CD4-positive, alpha-beta T cell treated with Interferon alpha-2 for 1 hour (primary cell): ENCODE measurements around the gene REST.
"Not testable (repeated sequence)": the region's sequence is repeated elsewhere in the genome, so short reads cannot be mapped to it uniquely, and the experiment has no call there.

ENCODE experiments used
- DNase-seq, 2 donors: peaks; one replicate each; pipeline ENCODE4 v3.0.0-alpha.2; 2020 to 2022

The REST gene

DNA sequence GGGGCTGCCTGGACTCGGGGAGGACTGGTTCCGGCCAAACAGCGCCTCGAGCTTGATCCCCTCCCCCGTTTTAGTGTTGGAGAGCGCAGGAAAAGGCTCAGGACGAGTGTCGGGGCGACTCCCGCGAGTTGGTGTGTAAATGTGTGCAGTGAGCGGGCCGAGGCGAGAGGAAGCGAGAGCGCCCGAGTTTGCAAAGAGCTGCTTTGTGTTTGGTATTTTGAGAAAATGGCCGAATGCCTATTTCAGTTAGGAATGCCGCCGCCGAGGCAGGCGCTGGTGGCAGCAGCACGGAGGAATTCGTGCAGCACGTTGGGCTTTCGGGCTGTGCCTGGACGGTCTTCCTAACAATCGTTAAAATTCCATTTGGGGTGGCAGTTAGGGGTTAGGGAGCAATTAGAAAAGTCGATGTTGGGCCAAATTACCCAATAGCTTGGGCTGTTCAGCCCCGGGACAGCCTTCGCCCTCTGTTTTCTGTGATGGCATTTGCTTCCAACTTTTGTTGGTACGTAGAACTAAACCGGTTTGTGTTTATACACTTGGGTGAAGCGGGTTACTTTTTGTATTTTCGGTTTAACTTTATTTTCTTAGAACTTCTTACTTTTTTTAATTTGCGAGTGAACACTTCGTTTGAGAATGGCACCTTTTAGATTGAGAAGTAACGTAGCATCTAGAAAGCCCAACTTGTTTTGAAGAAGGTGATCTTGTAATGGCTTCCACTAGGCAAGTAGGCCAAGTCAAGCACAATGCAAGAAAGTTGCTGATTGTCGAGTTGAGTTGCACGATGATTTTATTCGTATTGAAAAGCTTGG, 1.6 kb downstream of the REST start:
- peak; percentile 42 to 54 for DNase-seq

DNA sequence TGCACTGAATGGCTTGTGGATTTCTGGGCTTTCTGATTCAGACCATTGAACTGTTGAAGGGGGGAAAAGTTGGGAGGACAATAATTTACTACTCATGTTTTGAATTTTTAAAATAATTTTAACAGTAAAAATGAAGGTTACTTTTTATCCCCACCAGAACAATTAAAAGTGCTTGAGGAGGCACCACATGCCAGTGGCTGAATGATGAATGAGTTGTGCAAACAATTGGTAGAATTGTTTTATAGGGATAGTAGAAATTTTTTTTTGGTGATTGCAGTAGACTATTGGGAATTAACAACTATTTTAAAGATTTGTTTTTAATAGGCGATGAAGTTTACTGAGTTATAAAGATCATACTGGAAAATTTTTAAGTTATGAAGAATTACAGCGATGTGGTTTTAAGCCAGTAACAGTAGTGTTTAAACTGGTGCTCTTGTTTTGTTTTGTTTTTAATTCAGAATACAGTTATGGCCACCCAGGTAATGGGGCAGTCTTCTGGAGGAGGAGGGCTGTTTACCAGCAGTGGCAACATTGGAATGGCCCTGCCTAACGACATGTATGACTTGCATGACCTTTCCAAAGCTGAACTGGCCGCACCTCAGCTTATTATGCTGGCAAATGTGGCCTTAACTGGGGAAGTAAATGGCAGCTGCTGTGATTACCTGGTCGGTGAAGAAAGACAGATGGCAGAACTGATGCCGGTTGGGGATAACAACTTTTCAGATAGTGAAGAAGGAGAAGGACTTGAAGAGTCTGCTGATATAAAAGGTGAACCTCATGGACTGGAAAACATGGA, 2.7 kb downstream of the REST start:
- DNase-seq, result no peak

DNA sequence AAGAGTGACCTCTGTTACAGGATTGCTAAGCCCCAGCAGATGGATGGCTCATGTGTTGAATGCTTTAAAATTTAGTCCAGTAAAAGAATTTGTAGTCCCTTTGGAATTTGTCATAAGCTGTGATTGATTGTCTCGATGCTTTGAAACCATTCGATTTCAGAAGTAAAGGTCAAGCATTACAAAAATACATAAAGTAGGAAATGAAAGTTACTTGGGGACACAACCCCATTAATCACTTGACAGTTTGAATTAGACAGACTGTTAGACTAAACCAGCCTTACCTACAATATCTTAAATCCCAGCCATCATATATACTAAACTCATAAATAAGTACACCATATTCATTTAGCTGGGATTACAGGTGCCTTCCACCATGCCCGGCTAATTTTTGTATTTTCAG, 6.6 kb downstream of the REST start:
- DNase-seq, result no peak

DNA sequence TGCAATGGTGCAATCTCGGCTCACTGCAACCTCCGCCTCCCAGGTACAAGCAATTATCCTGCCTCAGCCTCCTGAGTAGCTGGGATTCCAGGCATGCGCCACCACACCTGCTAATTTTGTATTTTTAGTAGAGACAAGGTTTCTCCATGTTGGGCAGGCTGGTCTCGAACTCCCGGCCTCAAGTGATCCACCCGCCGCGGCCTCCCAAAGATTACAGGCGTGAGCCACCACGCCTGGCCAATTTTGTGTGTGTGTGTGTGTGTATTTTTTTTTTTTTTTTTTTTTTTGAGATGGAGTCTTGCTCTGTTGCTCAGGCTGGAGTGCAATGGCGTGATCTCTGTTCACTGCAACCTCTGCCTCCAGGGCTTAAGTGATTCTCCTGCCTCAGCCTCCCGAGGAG, 7.3 kb downstream of the REST start:
- DNase-seq, result not testable (repeated sequence)

DNA sequence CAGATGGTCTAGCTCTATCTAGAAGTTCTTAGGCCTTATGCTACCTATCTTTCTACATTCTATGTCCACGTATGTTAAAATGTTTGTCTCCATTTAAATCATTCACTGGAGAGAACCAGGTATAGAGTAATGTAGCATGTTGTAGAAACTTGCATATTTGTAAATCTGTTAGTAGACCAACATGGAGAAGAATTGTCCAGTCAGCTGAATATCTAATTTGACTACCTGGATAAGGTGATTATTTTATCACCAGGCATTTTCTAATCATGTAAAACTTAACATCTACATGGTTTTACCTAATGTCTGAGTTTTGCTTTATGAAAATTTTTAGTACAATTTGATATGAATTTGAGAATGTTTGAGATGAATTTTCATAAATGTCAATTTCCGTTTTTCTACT, 19.5 kb downstream of the REST start:
- DNase-seq, result no peak

DNA sequence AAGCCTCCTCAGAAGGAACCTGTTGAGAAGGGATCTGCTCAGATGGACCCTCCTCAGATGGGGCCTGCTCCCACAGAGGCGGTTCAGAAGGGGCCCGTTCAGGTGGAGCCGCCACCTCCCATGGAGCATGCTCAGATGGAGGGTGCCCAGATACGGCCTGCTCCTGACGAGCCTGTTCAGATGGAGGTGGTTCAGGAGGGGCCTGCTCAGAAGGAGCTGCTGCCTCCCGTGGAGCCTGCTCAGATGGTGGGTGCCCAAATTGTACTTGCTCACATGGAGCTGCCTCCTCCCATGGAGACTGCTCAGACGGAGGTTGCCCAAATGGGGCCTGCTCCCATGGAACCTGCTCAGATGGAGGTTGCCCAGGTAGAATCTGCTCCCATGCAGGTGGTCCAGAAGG, 22.9 kb downstream of the REST start:
- DNase-seq, result no peak

DNA sequence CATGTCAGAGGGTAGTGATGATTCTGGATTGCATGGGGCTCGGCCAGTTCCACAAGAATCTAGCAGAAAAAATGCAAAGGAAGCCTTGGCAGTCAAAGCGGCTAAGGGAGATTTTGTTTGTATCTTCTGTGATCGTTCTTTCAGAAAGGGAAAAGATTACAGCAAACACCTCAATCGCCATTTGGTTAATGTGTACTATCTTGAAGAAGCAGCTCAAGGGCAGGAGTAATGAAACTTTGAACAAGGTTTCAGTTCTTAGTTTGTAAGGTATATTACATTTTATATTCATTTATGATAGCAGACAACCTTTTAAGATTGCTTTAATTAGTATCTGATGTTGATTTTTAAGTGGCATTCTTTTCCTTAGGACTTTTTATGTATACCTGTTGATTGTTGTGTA, 24.2 kb downstream of the REST start:
- DNase-seq, result no peak

DNA sequence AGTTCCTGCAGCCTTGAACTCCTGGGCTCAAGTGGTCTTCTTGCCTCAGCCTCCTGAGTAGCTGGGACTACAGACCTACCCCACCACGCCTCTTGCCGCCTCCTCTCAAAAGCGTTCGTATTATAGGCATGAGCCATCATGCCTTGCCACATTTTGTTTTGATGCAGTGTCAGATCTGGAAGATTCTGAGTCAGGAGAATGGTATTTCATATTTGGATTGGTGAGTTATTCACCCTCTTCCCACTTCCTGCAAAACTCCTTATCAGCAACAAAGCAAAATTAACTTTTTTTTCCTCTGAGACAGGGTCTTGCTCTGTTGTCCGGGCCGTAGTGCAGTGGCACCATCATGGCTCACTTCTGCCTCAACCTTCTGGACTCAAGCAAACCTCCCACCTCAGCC, 29.6 kb downstream of the REST start:
- no peak for DNase-seq

DNA sequence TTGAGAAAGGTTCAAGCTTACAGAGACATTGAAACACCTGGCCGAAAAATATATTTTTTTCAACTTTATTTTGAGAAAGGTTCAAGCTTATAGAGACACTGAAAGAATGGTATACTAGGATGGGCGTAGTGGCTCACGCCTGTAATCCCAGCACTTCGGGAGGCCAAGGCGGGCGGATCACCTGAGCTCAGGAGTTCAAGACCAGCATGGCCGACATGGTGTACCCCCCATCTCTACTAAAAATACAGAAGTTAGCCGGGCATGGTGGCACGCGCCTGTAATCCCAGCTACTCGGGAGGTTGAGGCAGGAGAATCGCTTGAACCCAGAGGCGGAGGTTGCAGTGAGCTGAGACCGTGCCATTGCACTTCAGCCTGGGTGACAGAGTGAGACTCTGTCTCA, 32.1 kb downstream of the REST start:
- not testable (repeated sequence) for DNase-seq

DNA sequence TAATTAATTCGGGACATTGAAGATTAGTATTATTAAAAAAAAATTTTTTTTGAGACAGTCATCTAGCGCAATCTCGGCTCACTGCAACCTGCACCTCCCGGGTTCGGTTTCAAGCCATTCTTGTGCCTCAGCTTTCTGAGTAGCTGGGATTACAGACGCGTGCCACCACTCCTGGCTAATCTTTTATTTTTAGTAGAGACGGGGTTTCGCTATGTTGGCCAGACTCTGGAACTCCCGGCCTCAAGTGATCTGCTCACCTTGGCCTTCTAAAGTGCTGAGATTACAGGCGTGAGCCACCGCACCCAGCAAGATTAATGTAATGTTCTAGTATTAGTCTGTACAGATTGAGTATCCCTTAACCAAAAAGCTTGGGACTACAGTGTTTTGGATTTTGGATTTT, 32.7 kb downstream of the REST start:
- DNase-seq, result no peak

DNA sequence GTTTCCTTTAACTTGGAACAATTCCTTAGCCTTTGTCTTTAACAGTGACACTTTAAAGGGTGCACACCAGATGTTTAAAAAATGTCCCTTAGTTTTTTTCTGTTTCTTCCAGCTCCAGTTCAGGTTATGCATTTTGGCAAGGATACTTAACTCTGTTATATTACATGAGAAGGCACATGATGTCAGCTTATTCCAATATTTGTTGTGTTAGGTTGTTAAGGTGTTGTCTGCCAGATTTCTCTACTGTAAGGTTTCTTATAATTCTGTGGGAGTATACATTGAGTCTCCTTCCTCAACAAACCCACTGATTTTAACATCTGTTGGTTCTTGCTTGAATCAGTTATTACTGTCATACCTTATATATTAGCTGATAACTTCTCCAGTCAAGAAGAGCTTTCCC, 33.3 kb downstream of the REST start:
- DNase-seq, result no peak

DNA sequence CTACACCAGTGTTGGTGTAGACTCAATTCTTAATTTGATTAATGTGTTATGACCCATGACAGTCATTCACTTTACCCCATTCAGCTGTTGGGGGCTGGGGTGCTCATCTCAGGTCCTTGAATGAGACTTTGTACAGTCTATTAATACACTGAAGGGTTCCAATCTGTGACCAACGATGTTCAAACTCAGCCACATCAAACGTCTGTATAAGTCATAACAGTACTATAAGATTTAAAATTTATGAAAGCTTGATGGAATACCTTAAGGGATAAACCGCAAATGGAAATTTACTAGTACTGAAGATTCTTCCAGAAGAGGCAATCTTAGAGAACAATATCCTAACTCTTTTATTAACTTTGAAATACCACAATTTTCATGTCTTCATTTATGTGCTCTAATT, 33.7 kb downstream of the REST start:
- DNase-seq, result no peak

DNA sequence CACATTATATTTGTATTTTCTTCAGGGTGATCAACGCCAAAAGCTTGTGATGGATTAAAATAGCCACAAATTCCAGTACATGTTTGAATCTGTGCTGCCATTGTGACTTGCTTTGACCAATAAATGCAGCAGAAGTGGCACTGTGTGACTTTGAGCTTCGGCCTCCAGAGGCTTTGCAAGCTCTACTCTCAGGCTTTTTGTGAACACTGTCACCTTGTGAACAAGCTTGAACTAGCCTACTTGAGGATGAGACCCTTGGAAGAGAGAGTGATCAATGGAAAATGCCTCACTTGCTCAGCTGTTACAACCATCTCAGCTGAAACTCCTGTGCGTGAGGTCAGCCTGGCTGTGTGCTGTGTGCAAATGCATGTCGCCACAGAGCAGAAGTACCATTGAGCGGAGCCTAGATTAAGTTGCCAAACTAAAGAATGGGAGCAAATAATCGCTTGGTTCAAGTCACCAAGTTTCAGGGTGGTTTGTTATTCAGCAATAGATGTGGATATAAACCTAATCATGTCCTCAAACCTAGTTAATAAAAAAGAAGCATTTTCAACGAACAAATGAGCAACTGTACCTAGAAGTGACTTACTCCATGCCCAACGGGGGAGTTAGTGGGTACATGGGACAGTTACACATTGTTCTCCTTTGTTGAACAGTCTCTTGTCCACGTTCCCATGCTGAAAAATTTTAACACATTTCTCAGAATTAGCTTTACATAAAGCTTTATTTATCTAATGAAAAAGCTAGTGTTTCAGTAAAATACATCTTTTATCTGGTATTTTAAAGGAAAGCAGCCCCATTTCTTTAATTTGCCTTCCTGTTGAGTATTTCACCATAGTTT, 46.2 kb downstream of the REST start:
- DNase-seq, result no peak

DNA sequence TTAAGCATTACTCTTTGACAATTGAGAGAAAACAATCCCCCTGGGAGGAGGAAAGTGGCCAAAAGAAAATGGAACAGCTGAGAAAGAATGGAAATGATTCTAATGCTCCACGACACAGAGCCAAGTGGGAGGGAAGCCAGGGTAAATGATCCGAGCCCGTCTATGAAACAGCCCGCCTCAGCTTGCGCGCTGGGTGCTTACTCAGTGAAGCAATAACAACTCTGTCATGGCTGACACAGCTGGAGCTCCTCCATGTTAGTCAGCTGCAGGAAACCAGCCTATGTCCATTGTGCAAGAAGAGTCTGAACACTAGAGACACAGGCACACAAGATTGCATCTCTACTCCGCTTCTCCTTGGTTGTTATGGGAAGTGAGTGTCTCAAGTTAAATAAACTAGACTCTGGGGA, 50.4 kb downstream of the REST start:
- DNase-seq, result peak in 1 of 2 donors; percentile 45

DNA sequence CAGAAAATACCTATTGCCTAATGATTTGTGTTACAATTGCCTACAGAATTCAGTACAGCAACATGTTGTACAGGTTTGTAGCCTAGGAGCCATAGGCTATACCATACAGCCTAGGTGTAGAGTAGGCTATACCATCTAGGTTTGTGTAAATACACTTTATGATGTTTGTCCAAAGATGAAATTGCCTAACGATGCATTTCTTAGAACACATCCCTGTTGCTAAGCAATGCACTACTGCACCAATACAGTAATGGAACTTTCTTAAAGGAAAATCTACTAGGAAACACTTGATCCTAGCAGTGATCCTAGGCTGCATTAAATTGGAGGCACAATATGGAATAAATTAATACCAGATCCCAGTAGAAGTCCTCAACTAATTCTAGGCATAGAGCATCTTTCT, 51.4 kb downstream of the REST start:
- no peak for DNase-seq

DNA sequence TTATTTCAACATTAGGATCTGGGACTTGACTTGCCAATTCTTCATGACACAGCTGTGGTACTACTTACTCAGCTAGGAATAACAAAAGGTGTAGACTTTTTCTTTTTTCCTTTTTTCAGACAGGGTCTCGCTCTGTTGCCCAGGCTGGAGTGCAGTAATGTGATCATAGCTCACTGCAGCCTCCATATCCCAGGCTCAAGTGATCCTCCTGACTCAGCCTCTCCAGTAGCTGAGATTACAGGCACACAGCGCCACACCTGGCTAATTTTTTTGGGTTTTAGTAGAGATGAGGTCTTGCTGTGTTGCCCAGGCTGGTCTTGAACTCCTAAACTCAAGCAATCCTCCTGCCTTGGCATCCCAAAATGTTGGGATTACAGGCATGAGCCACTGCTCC, 53.4 kb downstream of the REST start:
- no peak for DNase-seq

DNA sequence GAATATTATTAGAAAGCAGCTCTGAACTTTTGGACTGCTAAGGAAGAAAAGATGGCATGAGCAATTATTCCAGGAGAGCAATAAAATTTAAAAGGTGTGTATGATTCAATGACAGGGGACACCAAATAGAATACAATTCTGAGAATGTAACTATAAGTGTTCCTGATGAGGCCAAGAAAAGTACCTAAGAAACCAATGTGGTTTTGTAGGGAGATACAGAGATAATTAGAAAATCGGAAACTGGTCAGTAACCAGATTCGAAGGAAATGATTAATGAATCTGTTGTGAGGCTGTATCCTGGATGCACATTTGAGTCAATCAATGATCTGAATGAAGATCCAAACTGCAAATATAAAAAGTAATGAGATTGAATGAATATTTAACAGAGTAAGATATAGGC, 63.7 kb downstream of the REST start:
- no peak for DNase-seq

DNA sequence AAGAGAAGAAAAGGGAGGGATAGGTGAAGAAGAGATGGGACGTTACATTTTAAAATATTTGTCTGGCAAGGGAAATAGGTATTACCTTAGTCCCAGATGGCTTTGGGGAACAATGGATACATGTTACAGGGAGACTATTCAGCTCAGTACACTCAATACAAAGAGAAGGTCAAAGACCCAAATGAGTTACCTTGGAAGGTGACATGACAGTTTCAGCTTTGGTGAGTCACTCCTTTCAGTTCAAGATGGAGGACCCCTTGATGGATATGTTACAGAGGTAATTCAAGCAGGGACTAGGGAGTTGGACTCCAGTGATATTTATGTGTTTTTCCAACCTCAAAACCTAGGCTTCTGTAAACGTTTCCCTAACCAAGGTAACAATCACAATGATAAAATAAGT, 64.7 kb downstream of the REST start:
- DNase-seq, result no peak

DNA sequence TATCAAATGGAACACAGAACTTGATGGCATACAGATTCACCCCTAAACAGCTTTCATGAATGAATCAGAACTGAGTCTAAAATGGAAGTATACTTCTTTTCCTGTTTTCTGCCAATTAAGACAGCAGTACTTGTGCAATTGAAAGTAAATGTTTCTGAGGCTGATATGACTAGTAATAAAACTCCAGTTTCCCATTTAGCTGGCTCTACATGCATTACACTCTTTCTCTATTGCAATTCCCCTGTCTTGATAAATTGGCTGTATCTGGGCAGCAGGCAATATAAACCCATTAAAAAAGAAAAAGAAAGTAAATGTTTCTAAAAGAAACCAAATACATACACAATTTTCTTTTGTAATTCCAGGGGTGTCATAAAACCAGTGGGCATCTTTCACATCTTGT, 65.1 kb downstream of the REST start:
- DNase-seq, result no peak

DNA sequence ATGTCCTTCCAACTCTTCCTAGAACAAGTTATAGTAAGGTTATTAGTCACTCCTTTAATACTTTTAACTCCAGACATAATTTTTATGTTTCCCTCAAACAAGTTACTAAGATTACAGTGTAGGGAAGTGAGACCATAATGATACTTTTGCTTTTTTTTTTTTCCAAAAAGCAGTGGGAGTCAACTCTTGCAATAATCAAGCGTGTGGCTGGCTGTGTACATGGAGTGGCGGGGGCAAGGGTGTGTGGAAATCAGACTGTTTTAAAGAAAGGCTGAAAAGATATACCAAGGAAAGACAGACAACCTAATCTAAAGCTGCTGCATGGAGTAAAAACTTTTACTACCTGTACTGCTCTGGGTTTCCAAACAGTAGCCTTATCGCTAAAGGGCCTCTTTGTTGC, 65.6 kb downstream of the REST start:
- DNase-seq, result no peak

DNA sequence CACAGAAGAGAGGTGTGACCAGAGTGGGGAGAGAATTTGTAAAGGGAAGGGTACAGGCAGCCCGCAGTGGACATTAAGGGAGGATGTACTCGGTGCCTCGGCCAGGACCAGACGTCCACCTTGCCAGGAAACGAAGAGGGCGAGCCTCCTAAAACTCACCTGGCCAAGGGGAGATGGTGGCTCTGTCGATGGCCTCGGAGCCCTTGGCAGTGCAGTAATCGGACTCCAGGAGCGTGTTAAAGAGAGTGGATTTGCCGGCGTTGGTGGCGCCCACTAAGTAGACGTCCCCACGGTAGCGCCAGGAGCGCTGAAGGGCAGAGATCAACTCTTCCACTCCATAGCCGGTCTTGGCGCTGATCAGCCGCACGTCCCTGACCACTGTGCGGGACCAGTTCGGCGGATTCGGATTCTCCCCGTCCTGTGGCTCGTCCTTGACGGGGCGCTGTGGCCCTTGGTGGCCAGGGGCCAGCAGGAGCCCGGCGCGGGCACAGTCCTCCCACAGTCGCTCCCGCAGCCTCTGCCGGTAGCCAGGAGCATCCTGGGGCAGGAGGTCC, 68.7 kb downstream of the REST start:
- DNase-seq, result no peak

DNA sequence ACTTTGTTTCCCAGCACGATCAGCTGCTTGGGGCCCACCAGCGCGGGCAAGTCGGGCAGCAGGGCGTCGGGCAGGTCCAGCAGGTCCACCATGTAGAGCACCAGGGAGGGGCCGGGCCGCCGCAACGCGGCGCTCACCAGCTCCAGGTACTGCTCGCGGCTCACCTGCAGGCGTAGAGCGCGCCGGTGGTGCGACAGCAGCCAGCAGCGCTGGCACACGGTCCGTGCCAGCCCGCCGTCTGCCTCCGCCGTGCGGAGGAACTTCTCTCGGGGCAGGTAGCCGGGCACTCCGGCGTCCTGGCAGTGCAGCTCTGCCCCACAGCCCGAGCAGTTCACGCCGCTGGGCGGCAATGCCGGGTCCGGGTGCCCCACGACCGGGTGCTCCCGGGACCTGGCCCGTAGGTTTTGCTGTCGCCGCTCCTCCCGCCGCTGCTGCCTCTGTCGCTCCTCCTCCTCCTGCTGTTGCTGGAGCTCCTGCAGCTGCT, 69.2 kb downstream of the REST start:
- peak; percentile 43 to 55 for DNase-seq
